ENCODE results near the gene EXOC4. TPM values are rescaled to one million over a fixed set of nuclear protein-coding genes. Genes with fewer than 3 reads are reported as not detected.

EXOC4 gene
- total RNA-seq, 1 experiment from 2014 or later, result 66.2 TPM

DNA sequence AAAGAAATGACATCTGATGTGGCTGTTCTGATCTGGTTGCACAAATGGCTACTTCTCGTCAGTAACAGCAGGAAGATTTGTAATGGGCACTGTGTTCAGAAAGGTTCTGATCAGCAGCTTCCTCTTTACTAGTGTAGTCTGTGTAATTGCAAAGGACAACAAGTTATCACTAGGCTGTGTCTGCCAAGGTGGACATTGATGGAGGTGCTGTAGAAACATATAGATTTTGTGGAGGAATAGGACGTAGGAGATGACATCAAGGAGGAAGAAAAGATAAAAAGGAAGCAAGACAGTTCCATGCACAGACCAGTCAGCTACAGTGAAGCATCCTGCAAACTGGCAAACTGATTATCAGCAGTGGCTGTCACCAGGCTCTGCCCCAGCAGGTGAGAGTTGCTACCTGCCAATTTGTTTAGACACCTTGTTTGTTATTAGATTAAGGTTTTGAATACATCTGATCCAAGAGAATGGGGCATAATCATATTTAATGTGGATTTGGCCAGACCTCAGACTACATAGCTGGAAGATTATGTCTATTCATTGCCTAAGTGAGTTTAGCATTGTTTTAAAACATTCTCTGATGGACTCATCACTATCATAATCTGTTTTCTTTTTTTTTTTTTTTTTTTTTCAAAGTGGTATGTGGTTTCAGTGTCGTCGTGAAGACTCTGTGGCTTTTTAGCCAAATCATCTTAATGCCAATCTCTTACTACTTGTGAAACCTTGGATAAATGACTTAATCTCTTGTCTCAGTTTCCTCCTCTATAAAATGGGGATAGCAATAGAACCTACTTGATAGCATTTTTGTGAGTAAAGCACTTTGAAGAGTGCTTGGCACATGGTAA lies 456.4 kb downstream of the EXOC4 start:
- Mint-ChIP-seq H3K4me1 (ENCODE audit: low read depth, unreplicated experiment) (no peaks in the 10 kb centered on the region), H3K9me3 (ENCODE audit: unreplicated experiment) (no peaks in the 10 kb centered on the region), H3K36me3 (ENCODE audit: insufficient read depth, unreplicated experiment) (no peaks in the 10 kb centered on the region), H3K27ac (ENCODE audit: unreplicated experiment) (no peak overlapping the region), H3K4me3 (ENCODE audit: unreplicated experiment) (no peak overlapping the region), H3K27me3 (ENCODE audit: insufficient read depth, unreplicated experiment) (no peaks in the 10 kb centered on the region)
- intact Hi-C loops (cut with micrococcal nuclease; ENCODE audit: unreplicated experiment), result no loop called here
- Histone ChIP-seq H3K4me3 (ENCODE audit: low read depth, low read length) (no peak overlapping the region), H3K4me1 (no peaks in the 10 kb centered on the region), H3K36me3 (ENCODE audit: control insufficient read depth, insufficient read depth, low read length) (no peaks in the 10 kb centered on the region), H3K9me3 (no peaks in the 10 kb centered on the region), H3K27me3 (replicated peaks; ENCODE audit: control insufficient read depth, insufficient read depth, low read length) (no peaks in the 10 kb centered on the region)
- ChIA-PET POLR2A (no interaction called here), CTCF (no interaction called here)
- no peak for DNase-seq
- BruUV-seq (replicated peaks), result no TSS peak
- TF ChIP-seq, protein P1, sequence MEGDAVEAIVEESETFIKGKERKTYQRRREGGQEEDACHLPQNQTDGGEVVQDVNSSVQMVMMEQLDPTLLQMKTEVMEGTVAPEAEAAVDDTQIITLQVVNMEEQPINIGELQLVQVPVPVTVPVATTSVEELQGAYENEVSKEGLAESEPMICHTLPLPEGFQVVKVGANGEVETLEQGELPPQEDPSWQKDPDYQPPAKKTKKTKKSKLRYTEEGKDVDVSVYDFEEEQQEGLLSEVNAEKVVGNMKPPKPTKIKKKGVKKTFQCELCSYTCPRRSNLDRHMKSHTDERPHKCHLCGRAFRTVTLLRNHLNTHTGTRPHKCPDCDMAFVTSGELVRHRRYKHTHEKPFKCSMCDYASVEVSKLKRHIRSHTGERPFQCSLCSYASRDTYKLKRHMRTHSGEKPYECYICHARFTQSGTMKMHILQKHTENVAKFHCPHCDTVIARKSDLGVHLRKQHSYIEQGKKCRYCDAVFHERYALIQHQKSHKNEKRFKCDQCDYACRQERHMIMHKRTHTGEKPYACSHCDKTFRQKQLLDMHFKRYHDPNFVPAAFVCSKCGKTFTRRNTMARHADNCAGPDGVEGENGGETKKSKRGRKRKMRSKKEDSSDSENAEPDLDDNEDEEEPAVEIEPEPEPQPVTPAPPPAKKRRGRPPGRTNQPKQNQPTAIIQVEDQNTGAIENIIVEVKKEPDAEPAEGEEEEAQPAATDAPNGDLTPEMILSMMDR (IDR thresholded peaks at IDR 0.05; ENCODE audit: insufficient read depth in 1 of 2, low read depth in 1 of 2, low read length in 1 of 2, severe bottlenecking in 1 of 2, unreplicated experiment in 1 of 2), result no peak

DNA sequence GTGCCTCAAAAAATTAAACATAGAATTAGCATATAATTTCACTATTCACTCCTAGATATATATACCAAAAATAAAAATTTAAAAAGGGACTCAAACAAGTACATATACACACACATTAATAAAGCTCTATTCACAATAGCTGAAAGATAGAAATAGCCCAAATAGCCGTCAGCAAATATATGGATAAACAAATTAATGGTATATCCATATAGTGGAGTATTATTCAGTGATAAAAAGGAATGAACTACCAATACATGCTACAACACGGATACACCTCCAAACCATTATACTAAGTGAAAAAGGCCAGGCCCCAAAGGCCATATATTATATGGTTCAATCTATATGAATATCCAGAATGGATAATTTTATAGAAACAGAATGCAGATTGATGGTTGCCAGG lies 459.7 kb downstream of the EXOC4 start:
- H3K4me1 Mint-ChIP-seq (ENCODE audit: low read depth, unreplicated experiment), result no peaks in the 10 kb centered on the region
- H3K4me3 ChIP-seq (ENCODE audit: low read depth, low read length), result no peak overlapping the region
- H3K9me3 Mint-ChIP-seq (ENCODE audit: unreplicated experiment), result no peaks in the 10 kb centered on the region
- CTCF ChIA-PET, result no interaction called here
- POLR2A ChIA-PET, result no interaction called here
- BruUV-seq (replicated peaks), result no TSS peak
- H3K4me3 Mint-ChIP-seq (ENCODE audit: unreplicated experiment), result no peak overlapping the region
- intact Hi-C loops (cut with micrococcal nuclease; ENCODE audit: unreplicated experiment), result no loop called here
- no peak for DNase-seq
- no peaks in the 10 kb centered on the region for H3K4me1 ChIP-seq
- H3K9me3 ChIP-seq, result no peaks in the 10 kb centered on the region
- no peak overlapping the region for H3K27ac Mint-ChIP-seq (ENCODE audit: unreplicated experiment)
- TF ChIP-seq, protein P1 (IDR thresholded peaks at IDR 0.05; ENCODE audit: insufficient read depth in 1 of 2, low read depth in 1 of 2, low read length in 1 of 2, severe bottlenecking in 1 of 2, unreplicated experiment in 1 of 2), result no peak
- H3K36me3 ChIP-seq (ENCODE audit: control insufficient read depth, insufficient read depth, low read length), result no peaks in the 10 kb centered on the region
- no peaks in the 10 kb centered on the region for H3K27me3 ChIP-seq (replicated peaks; ENCODE audit: control insufficient read depth, insufficient read depth, low read length)
- no peaks in the 10 kb centered on the region for H3K27me3 Mint-ChIP-seq (ENCODE audit: insufficient read depth, unreplicated experiment)
- no peaks in the 10 kb centered on the region for H3K36me3 Mint-ChIP-seq (ENCODE audit: insufficient read depth, unreplicated experiment)

DNA sequence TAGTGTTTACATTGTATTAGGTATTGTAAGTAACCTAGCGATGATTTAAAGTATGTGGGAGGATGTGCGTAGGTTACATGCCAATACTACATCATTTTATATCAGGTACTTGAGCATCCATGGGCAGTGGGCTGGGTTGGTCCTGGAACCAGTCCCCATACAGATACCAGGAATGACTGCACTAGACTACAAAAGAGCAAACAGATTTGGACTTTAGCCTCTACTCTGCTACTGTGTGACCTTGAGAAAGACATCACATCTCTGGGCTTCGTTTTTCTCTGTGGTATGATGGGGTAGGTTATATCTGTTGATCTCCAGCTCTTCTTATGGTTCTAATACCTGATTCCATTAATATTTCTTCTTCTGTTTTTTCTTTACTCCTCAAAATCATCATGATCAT lies 461.8 kb downstream of the EXOC4 start:
- Mint-ChIP-seq H3K4me1 (ENCODE audit: low read depth, unreplicated experiment) (no peaks in the 10 kb centered on the region), H3K36me3 (ENCODE audit: insufficient read depth, unreplicated experiment) (no peaks in the 10 kb centered on the region), H3K27me3 (ENCODE audit: insufficient read depth, unreplicated experiment) (no peaks in the 10 kb centered on the region), H3K9me3 (ENCODE audit: unreplicated experiment) (no peaks in the 10 kb centered on the region), H3K4me3 (ENCODE audit: unreplicated experiment) (no peak overlapping the region), H3K27ac (ENCODE audit: unreplicated experiment) (no peak overlapping the region)
- POLR2A ChIA-PET, result no interaction called here
- CTCF ChIA-PET, result no interaction called here
- no peaks in the 10 kb centered on the region for H3K9me3 ChIP-seq
- TF ChIP-seq, protein P1 (IDR thresholded peaks at IDR 0.05; ENCODE audit: insufficient read depth in 1 of 2, low read depth in 1 of 2, low read length in 1 of 2, severe bottlenecking in 1 of 2, unreplicated experiment in 1 of 2), result no peak
- no TSS peak for BruUV-seq (replicated peaks)
- H3K4me3 ChIP-seq (ENCODE audit: low read depth, low read length), result no peak overlapping the region
- H3K4me1 ChIP-seq, result no peaks in the 10 kb centered on the region
- H3K27me3 ChIP-seq (replicated peaks; ENCODE audit: control insufficient read depth, insufficient read depth, low read length), result no peaks in the 10 kb centered on the region
- intact Hi-C loops (cut with micrococcal nuclease; ENCODE audit: unreplicated experiment), result no loop called here
- no peaks in the 10 kb centered on the region for H3K36me3 ChIP-seq (ENCODE audit: control insufficient read depth, insufficient read depth, low read length)
- DNase-seq, result no peak
